NOMO-1 treated with dmso at 0.1 percent for 144 hours (cell line): Measurements from ENCODE around the gene ZNF174.
A peak's percentile ranks its signal among the peaks of the same experiment; 100 is the strongest.

ENCODE experiments used
- DNase-seq: peaks from one replicate; lab custom pipeline; 2025; ENCODE audit not compliant: unreplicated experiment; lab: John Stamatoyannopoulos, UW

Gene ZNF174

GRCh38 chr16:3443108-3444031 is 42.4 kb downstream of the ZNF174 start, which contains the start of the genes NAA60 and ZNF597:
Gene NAA60, plus strand, starts transcription at chr16:3443680. Its CDS starts 32,548 bp downstream, at chr16:3476228.
Gene ZNF597, minus strand, starts transcription at chr16:3443504. Its CDS starts 351 bp downstream, at chr16:3443153.
- DNase-seq = peak; percentile 71

GRCh38 chr16:3444032-3444388 is 43.0 kb downstream of the ZNF174 start:
- DNase-seq = peak; percentile 26

- DNase-seq = no peak
Observed at GRCh38 chr16:3454093-3454492, 53.1 kb downstream of the ZNF174 start.

- no peak for DNase-seq
Observed at GRCh38 chr16:3454631-3455147, 53.7 kb downstream of the ZNF174 start.

GRCh38 chr16:3457434-3458252 is 56.6 kb downstream of the ZNF174 start:
- peak; percentile 73 for DNase-seq

GRCh38 chr16:3458278-3458851 is 57.4 kb downstream of the ZNF174 start:
- DNase-seq = peak; percentile 5

GRCh38 chr16:3458852-3459361 is 57.9 kb downstream of the ZNF174 start:
- DNase-seq = no peak
